T-helper 2 cell treated with Interferon-gamma antibody and Interleukin-4, amounts not matched to agents 5 μg/mL and 100 μg/mL, for 36 hours (primary cell): Measurements from ENCODE around the gene COPZ1.

ENCODE experiments used
- DNase-seq: peaks from one replicate; pipeline ENCODE4 v3.0.0; 2021; ENCODE audit warnings: low spot score
- H3K27ac Mint-ChIP-seq: one replicate; pipeline ENCODE4 v1.8.0; 2021; ENCODE audit warnings: mild to moderate bottlenecking, mixed read lengths
- H3K27me3 Mint-ChIP-seq: one replicate; pipeline ENCODE4 v1.8.0; 2021; ENCODE audit warnings: low read depth, mixed read lengths
- H3K36me3 Mint-ChIP-seq: one replicate; pipeline ENCODE4 v1.8.0; 2021; ENCODE audit warnings: low read depth, mixed read lengths
- H3K4me1 Mint-ChIP-seq: one replicate; pipeline ENCODE4 v1.8.0; 2021; ENCODE audit warnings: low read depth, mixed read lengths
- H3K4me3 Mint-ChIP-seq: one replicate; pipeline ENCODE4 v1.8.0; 2022; ENCODE audit warnings: mild to moderate bottlenecking, moderate library complexity, mixed read lengths
- H3K9me3 Mint-ChIP-seq: one replicate; pipeline ENCODE4 v1.8.0; 2021; ENCODE audit warnings: mixed read lengths

Gene COPZ1

GRCh38 chr12:54392485-54393206 is 67.7 kb downstream of the COPZ1 start:
- DNase-seq = no peak
- Mint-ChIP-seq H3K4me1 (peaks cover 19% of the 10 kb centered on the region), H3K9me3 (no peaks in the 10 kb centered on the region), H3K4me3 (no peak overlapping the region), H3K27ac (no peak overlapping the region), H3K36me3 (peaks cover 44% of the 10 kb centered on the region), H3K27me3 (no peaks in the 10 kb centered on the region)

GRCh38 chr12:54393207-54393609 is 68.3 kb downstream of the COPZ1 start:
- no peak overlapping the region for H3K4me3 Mint-ChIP-seq
- no peak overlapping the region for H3K27ac Mint-ChIP-seq
- H3K36me3 Mint-ChIP-seq = peaks cover 50% of the 10 kb centered on the region
- H3K4me1 Mint-ChIP-seq = peaks cover 19% of the 10 kb centered on the region
- DNase-seq = no peak
- H3K9me3 Mint-ChIP-seq = no peaks in the 10 kb centered on the region
- no peaks in the 10 kb centered on the region for H3K27me3 Mint-ChIP-seq

- Mint-ChIP-seq H3K27ac (no peak overlapping the region), H3K36me3 (peaks cover 55% of the 10 kb centered on the region), H3K9me3 (no peaks in the 10 kb centered on the region), H3K4me3 (no peak overlapping the region), H3K27me3 (no peaks in the 10 kb centered on the region), H3K4me1 (peaks cover 19% of the 10 kb centered on the region)
- no peak for DNase-seq
Measured at GRCh38 chr12:54393743-54394142, 68.8 kb downstream of the COPZ1 start.

GRCh38 chr12:54394281-54394719 is 69.4 kb downstream of the COPZ1 start:
- peaks cover 21% of the 10 kb centered on the region for H3K4me1 Mint-ChIP-seq
- no peaks in the 10 kb centered on the region for H3K27me3 Mint-ChIP-seq
- no peak overlapping the region for H3K4me3 Mint-ChIP-seq
- H3K27ac Mint-ChIP-seq = no peak overlapping the region
- H3K36me3 Mint-ChIP-seq = peaks cover 58% of the 10 kb centered on the region
- DNase-seq = no peak
- H3K9me3 Mint-ChIP-seq = no peaks in the 10 kb centered on the region

GRCh38 chr12:54394986-54395385 is 70.1 kb downstream of the COPZ1 start:
- Mint-ChIP-seq H3K4me1 (peaks cover 22% of the 10 kb centered on the region), H3K27ac (no peak overlapping the region), H3K36me3 (peaks cover 62% of the 10 kb centered on the region), H3K27me3 (no peaks in the 10 kb centered on the region), H3K4me3 (no peak overlapping the region), H3K9me3 (no peaks in the 10 kb centered on the region)
- no peak for DNase-seq

- H3K4me1 Mint-ChIP-seq = peaks cover 22% of the 10 kb centered on the region
- DNase-seq = no peak
- no peaks in the 10 kb centered on the region for H3K27me3 Mint-ChIP-seq
- H3K9me3 Mint-ChIP-seq = no peaks in the 10 kb centered on the region
- peaks cover 67% of the 10 kb centered on the region for H3K36me3 Mint-ChIP-seq
- no peak overlapping the region for H3K4me3 Mint-ChIP-seq
- H3K27ac Mint-ChIP-seq = no peak overlapping the region
Measured at GRCh38 chr12:54395545-54395944, 70.6 kb downstream of the COPZ1 start.

GRCh38 chr12:54397157-54397556 is 72.2 kb downstream of the COPZ1 start:
- Mint-ChIP-seq H3K27ac (no peak overlapping the region), H3K4me1 (peaks cover 16% of the 10 kb centered on the region), H3K4me3 (no peak overlapping the region), H3K36me3 (peaks cover 73% of the 10 kb centered on the region), H3K9me3 (no peaks in the 10 kb centered on the region), H3K27me3 (no peaks in the 10 kb centered on the region)
- DNase-seq = no peak

GRCh38 chr12:54398218-54398617 is 73.3 kb downstream of the COPZ1 start:
- no peaks in the 10 kb centered on the region for H3K9me3 Mint-ChIP-seq
- H3K27ac Mint-ChIP-seq = no peak overlapping the region
- no peak overlapping the region for H3K4me3 Mint-ChIP-seq
- no peaks in the 10 kb centered on the region for H3K27me3 Mint-ChIP-seq
- DNase-seq = no peak
- peaks cover 74% of the 10 kb centered on the region for H3K36me3 Mint-ChIP-seq
- peaks cover 16% of the 10 kb centered on the region for H3K4me1 Mint-ChIP-seq

GRCh38 chr12:54398995-54399793 is 74.3 kb downstream of the COPZ1 start:
- Mint-ChIP-seq H3K36me3 (peaks cover 78% of the 10 kb centered on the region), H3K9me3 (no peaks in the 10 kb centered on the region), H3K27ac (peak overlapping the region; percentile 64), H3K4me1 (peaks cover 9% of the 10 kb centered on the region), H3K27me3 (no peaks in the 10 kb centered on the region), H3K4me3 (no peak overlapping the region)
- peak; percentile 77 for DNase-seq

- H3K27ac Mint-ChIP-seq = peak overlapping the region; percentile 13
- H3K4me1 Mint-ChIP-seq = peaks cover 8% of the 10 kb centered on the region
- no peaks in the 10 kb centered on the region for H3K9me3 Mint-ChIP-seq
- peaks cover 78% of the 10 kb centered on the region for H3K36me3 Mint-ChIP-seq
- no peaks in the 10 kb centered on the region for H3K27me3 Mint-ChIP-seq
- DNase-seq = no peak
- H3K4me3 Mint-ChIP-seq = no peak overlapping the region
Measured at GRCh38 chr12:54401119-54401518, 76.2 kb downstream of the COPZ1 start.
